Measurements from ENCODE around the gene LYZL6.
A peak's percentile ranks its signal among the peaks of the same experiment; 100 is the strongest.
"Not testable (repeated sequence)": the region's sequence is repeated elsewhere in the genome, so short reads cannot be mapped to it uniquely, and the experiment has no call there.

The LYZL6 gene

DNA sequence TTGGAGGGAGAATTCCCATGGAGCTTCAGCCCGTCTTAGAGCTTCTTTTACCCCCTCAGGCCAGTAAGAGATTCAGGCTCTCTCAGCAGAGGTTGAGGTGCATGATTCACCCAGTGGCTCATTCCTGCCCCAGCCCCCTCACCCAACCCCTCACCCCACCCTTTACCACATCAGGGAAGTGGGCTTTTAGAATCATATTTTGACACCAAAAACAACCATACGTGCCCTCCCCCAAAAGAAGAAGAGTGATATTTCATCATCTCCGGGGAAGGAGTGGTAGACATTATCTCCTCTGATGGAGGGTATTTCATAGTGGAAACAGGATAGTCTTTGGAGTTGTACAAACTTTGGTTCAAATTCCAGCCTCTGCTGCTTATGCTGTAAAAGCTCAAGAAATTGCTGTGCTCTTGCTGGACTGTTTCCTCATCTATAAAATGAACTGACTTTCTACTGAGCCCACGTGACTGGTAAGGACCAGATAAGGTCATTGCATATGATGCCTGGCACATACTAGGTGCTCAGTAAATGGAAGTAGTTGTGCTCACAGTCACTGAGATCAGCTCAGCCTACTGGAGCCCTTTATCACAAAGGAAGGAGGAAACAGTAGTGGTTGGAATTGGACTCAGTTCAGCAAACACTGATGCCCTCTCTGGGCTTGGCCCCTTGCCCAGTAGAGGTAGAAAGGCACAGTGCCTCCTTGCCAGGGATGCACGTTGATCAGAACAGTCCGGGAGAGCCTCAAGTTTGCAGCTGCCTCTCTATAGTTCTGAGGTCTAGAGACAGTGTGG, 45.0 kb downstream of the LYZL6 start:
- Mint-ChIP-seq H3K27me3 (ENCODE audit: low read depth) (peaks cover 3% of the 10 kb centered on the region), H3K9me3 (no peaks in the 10 kb centered on the region), H3K4me3 (no peak overlapping the region), H3K4me1 (peaks cover 42% of the 10 kb centered on the region), H3K27ac (peak overlapping the region in 1 of 3 experiments; percentile 60), H3K36me3 (ENCODE audit: low read depth) (no peaks in the 10 kb centered on the region)
- TF ChIP-seq, protein P1, sequence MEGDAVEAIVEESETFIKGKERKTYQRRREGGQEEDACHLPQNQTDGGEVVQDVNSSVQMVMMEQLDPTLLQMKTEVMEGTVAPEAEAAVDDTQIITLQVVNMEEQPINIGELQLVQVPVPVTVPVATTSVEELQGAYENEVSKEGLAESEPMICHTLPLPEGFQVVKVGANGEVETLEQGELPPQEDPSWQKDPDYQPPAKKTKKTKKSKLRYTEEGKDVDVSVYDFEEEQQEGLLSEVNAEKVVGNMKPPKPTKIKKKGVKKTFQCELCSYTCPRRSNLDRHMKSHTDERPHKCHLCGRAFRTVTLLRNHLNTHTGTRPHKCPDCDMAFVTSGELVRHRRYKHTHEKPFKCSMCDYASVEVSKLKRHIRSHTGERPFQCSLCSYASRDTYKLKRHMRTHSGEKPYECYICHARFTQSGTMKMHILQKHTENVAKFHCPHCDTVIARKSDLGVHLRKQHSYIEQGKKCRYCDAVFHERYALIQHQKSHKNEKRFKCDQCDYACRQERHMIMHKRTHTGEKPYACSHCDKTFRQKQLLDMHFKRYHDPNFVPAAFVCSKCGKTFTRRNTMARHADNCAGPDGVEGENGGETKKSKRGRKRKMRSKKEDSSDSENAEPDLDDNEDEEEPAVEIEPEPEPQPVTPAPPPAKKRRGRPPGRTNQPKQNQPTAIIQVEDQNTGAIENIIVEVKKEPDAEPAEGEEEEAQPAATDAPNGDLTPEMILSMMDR (IDR thresholded peaks at IDR 0.05; ENCODE audit: unreplicated experiment in 3 of 3) = no peak

DNA sequence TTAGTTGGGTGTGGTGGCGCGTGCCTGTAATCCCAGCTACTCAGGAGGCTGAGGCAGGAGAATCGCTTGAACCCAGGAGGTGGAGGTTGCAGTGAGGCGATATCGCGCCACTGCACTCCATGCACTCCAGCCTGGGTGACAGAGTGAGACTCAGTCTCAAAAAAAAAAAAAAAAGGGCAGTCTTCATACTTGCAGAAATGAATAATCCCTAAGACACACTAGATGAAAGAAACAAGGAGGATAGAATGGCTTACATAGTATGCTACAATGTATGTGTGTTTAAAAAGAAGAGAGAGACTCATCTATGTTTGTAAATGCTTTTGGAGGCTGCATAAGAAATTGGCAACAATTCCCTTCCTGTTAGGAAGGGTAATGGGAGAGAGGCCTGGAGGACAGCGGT, 45.7 kb downstream of the LYZL6 start:
- H3K4me1 Mint-ChIP-seq = peaks cover 35% of the 10 kb centered on the region
- peak overlapping the region in 1 of 3 experiments; percentile 25 for H3K27ac Mint-ChIP-seq
- H3K27me3 Mint-ChIP-seq (ENCODE audit: low read depth); H3K9me3 Mint-ChIP-seq; H3K36me3 Mint-ChIP-seq (ENCODE audit: low read depth); H3K4me3 Mint-ChIP-seq: not testable (repeated sequence)

DNA sequence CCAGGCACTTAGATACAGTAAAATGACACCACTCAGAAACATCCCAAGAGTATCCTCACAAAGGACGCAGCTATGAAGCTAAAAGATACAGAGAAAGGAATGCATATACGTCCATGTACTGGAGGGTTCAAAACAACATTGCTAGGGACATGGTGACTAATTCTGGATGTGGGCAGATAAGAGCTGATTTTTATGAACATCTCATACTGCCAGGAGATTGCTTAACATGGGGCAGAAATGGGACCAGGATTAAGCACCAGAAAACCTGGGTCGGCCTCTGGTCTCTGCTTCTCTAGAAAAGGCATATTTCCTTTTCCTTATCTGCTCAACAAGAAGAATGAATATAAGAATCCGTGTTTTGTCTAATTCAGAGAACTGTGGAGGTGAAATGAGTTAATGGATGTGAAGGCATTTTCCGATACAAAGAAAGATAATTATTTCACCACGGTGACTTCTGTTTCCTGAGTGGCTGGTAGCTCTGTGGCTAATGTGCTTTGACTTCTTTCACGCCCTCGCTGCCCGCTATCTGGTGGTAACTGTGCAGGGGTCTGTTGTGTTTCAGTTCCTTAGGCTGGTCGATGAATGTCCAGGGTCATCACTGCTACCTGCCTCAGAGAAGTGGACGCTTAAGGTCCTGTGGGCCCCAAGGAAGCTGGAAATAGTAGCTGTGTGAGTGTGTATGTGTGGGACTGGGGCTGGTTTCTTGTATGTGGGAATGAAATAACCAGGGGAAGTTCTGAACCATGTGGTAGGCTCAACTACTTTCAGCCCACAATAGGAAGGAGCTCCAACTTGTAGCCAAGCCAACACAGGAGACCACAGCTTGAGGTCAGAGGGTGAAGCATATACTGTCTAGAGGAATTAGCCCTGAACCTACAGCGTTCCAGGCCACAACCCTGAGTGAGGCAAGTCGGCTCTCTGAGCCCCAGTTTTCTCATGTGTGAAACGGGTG, 47.6 kb downstream of the LYZL6 start:
- peak overlapping the region in 1 of 3 experiments; percentile 28 for H3K27ac Mint-ChIP-seq
- TF ChIP-seq, protein P1 (IDR thresholded peaks at IDR 0.05; ENCODE audit: unreplicated experiment in 3 of 3) = no peak
- peaks cover 33% of the 10 kb centered on the region for H3K4me1 Mint-ChIP-seq
- no peaks in the 10 kb centered on the region for H3K27me3 Mint-ChIP-seq (ENCODE audit: low read depth)
- H3K36me3 Mint-ChIP-seq (ENCODE audit: low read depth) = no peaks in the 10 kb centered on the region
- no peak overlapping the region for H3K4me3 Mint-ChIP-seq
- no peaks in the 10 kb centered on the region for H3K9me3 Mint-ChIP-seq

- no peak overlapping the region for H3K27ac Mint-ChIP-seq
- H3K36me3 Mint-ChIP-seq (ENCODE audit: low read depth) = no peaks in the 10 kb centered on the region
- TF ChIP-seq, protein P1 (IDR thresholded peaks at IDR 0.05; ENCODE audit: unreplicated experiment in 3 of 3) = no peak
- no peaks in the 10 kb centered on the region for H3K27me3 Mint-ChIP-seq (ENCODE audit: low read depth)
- peaks cover 31% of the 10 kb centered on the region for H3K4me1 Mint-ChIP-seq
- H3K9me3 Mint-ChIP-seq = no peaks in the 10 kb centered on the region
- no peak overlapping the region for H3K4me3 Mint-ChIP-seq
Observed at GRCh38 chr17:35894206-35894605, 49.3 kb downstream of the LYZL6 start.

GRCh38 chr17:35893751-35894150, 49.8 kb downstream of the LYZL6 start:
- no peaks in the 10 kb centered on the region for H3K27me3 Mint-ChIP-seq (ENCODE audit: low read depth)
- peaks cover 36% of the 10 kb centered on the region for H3K4me1 Mint-ChIP-seq
- TF ChIP-seq, protein P1 (IDR thresholded peaks at IDR 0.05; ENCODE audit: unreplicated experiment in 3 of 3) = no peak
- H3K27ac Mint-ChIP-seq = no peak overlapping the region
- no peak overlapping the region for H3K4me3 Mint-ChIP-seq
- H3K36me3 Mint-ChIP-seq (ENCODE audit: low read depth) = no peaks in the 10 kb centered on the region
- H3K9me3 Mint-ChIP-seq = no peaks in the 10 kb centered on the region

Data from nephron (organoid).